Hematopoietic multipotent progenitor cell treated with erythropoietin and hydrocortisone succinate and interleukin-3 and kit ligand, for 6 days (in vitro differentiated cells): ENCODE measurements around the gene ACAA2.
A peak's percentile ranks its signal among the peaks of the same experiment; 100 is the strongest.
"Not testable (repeated sequence)": the region's sequence is repeated elsewhere in the genome, so short reads cannot be mapped to it uniquely, and the experiment has no call there.

Experiments
- DNase-seq: peaks from one replicate; pipeline ENCODE4 v3.0.0-alpha.2; 2015

Gene ACAA2

DNA sequence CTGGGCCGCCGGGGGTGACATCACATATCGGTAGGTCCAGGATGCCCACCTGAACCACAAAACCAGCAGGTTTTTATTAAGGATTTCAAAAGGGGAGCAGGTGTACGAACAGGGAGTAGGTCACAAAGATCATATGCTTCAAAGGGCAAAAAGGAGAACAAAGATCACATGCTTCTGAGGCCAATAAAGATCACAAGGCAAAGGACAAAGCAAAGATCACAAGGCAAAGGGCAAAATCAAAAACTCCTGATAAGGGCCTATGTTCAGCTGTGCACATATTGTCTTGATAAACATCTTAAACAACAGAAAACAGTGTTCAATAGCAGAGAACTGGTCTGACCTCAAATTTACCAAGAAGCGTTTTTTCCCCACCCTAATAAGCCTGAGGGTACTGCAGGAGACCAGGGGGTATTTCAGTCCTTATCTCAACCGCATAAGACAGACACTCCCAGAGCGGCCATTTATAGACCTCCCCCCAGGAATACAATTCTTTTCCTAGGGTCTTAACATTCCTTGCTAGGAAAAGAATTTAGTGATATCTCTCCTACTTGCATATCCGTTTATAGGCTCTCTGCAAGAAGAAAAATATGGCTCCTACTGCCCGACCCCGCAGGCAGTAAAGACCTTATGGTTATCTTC lies 4.7 kb downstream of the ACAA2 start:
- not testable (repeated sequence) for DNase-seq

DNA sequence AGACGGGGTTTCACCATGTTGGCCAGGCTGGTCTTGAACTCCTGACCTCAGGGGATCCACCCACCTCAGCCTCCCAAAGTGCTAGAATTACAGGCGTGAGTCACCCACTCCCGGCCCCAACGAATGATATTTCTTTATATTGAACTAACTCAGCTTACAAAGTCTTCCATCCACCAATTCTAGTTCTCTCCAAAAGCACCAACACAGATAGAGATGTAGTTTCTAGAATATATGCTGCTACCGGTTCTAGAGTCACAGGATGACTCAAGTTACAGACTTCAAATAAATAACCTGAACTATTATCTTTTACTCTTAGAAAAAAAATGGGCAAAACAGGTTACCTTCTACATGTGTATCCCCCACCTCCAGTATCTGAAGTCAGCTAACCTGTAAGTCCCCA lies 9.2 kb downstream of the ACAA2 start:
- DNase-seq: no peak

DNA sequence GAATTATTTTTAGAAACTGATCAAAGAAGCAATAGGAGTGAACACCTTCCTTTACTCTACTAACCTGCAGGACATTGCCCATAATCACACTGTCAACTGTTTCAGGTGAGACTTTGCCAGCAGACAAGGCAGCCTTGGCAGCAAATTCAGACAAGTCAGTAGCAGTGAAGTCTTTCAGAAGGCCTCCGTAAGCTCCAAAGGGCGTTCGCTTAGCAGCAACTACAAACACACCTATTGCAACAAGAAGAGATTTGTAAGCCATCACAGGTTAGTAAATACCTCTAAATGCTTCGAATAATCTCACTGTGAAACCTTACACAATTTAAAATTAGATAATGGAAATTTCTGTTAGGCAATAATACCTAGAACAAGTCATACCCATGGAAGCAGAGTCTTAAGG lies 10.7 kb downstream of the ACAA2 start:
- no peak for DNase-seq

DNA sequence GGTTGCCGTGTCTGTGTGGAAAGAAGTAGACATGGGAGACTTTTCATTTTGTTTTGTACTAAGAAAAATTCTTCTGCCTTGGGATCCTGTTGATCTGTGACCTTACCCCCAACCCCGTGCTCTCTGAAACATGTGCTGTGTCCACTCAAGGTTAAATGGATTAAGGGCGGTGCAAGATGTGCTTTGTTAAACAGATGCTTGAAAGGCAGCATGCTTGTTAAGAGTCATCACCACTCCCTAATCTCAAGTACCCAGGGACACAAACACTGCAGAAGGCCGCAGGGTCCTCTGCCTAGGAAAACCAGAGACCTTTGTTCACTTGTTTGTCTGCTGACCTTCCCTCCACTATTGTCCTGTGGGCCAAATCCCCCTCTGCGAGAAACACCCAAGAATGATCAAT lies 12.8 kb downstream of the ACAA2 start:
- not testable (repeated sequence) for DNase-seq

DNA sequence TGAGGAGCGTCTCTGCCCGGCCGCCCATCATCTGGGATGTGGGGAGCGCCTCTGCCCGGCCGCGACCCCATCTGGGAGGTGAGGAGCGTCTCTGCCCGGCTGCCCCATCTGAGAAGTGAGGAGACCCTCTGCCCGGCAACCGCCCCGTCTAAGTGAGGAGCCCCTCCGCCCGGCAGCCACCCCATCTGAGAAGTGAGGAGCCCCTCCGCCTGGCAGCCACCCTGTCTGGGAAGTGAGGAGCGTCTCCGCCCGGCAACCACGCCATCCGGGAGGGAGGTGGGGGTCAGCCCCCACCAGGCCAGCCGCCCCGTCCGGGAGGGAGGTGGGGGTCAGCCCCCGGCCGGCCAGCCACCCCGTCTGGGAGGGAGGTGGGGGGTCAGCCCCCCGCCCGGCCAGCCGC lies 13.5 kb downstream of the ACAA2 start:
- DNase-seq: not testable (repeated sequence)

DNA sequence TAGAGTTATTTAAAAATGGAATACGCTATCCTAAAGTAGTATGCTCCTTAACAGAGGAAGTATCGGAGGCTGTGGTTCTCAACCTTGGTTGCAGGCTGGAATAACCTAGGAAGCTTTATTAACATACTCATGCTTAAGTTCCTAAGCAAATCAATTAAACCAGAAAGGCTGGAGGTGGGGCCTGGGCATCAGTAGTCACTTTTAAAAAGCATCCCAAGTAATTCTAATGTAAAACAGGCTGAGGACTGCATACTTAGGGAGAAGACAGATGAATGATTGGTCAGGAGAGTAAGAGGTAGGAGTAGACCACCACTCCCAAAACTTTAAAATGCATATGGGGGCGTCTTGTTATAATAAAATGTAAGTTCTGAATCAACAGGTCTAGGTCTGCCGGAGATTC lies 15.3 kb downstream of the ACAA2 start:
- DNase-seq: no peak

DNA sequence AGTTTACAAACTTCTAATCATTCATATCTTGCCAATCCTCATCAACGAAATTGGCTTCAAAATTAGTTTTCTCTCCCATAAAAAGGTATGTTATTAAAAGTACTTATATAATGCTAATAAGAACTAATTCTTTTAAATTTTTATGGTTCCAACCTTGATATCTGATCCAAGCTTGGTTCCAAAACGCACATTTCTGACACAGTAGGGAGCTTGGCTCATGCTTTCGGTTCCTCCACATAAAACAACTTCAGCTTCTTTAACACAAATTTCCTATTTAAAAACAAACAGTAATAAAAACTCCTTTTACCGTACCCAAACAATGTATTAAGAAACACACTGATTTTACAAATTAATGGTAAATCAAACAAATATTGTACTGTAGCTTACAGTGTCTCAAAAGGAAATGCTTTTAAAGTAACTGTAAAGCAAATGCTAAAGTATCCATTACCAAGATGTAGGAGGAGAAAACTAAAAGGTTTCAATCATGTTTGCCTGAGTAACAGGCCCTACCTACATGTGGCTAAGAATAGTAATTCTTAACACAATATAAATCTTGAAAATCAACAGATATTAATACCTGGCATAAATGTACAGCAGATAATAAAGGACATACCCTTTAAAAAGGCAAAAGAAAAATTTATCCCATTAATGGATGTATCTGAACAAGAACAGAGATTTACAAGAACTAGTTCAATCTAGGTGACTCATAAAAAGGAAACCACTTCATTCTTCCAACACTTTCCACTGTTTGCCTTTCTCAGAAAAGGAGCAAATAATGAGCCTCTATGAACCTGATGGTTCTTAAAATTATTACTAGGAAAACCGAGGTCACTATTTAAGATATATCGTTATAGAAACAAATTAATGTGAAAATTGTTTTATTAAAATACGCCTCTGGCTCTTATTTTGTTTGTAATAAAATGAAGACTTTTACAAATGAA lies 17.5 kb downstream of the ACAA2 start:
- no peak for DNase-seq

DNA sequence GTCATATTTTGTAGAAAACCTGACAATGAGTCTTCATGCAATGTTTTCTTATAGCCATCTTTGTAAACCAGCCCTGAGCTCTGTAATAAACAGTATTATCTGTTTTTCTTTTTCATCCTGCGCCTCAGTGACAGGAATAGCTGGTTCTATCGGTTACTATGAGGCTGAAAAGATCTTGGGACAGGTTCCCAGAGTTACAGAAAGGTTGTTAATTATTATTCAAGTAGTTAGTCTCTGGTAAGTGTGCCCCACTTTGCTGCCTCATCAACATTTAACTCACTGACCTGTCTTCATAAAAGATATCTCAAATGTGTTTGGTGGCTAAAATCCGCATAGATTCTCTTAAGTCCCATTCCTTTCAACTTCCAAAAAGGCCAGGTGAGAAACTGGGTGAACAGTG lies 18.6 kb downstream of the ACAA2 start:
- DNase-seq: no peak

DNA sequence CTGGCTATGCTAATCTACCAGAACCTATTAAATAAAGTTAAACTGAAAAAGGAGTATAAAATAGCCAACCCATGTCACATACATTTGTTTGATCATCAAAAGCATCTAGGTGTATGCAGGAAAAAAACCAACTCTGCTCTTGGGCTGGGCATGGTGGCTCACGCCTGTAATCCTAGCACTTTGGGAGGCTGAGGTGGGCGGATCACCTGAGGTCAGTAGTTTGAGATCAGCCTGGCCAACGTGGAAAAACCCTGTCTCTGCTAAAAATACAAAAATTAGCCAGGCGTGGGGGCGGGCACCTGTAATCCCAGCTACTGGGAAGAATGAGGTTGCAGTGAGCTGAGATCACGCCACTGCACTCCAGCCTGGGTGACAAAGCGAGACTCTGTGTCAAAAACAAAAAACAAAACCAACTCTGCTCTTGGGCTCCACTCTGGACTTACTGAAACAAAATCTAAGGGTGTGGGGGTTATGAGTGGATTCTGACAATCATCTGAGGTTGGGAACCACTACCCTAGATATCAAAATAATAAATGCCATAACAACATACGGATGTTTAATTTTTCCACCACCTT lies 23.7 kb downstream of the ACAA2 start:
- not testable (repeated sequence) for DNase-seq

DNA sequence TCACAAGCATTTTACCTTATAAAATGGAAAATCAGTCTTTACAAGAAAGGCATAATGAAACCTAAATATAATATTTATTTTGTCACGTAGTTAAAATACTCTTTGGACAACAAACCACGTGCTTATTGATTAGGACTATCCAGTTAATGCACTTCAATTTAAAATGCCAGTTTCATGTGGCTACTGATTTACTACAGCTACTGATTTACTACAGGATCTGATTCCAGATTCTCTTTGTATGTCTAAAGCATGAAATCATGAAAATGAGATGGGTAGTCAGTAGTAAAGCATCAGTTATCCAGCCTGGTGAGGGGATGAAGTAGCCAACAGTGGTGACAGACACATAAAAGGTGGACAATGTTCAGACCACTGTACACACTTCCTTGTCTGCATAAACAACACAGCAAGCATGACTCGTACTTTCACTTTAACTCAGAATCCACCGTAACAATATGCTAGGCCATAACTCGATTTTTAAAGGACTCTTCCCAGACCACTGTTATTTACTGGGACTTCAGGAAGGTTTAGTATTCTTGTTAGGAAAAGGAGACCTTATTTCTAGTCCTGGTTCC lies 24.9 kb downstream of the ACAA2 start:
- DNase-seq: no peak

DNA sequence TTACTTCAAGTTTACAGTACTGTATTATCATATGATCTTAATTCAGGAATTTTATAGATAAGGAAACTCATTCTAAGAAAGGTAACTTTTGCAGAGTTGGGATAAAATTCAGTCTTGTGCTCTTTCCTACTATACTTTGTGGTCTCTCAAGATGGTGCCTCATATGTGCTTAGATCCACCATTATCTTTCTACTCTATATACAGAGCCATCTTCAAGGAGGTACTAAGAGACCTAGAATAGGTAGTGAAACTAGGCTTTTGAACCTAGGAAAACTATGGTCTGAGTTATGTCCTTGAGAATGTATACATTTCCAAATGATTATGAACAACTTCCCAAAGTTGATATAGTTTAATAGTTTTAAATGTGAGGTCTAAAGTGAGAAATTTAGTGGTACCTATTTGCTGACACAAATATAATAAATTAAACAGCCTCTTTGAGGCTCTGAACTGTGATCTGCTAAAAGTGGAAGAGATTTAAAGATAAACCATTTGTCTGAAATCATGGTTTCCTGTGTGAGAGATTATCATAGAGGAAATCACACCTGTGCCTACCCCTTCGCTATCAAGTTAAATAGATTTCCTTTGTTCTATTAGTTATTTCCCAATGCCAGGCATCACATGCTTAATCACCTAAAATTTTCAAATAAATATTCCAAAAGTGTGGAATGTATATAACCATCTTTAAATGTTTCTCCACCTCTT lies 27.2 kb downstream of the ACAA2 start:
- DNase-seq: no peak

DNA sequence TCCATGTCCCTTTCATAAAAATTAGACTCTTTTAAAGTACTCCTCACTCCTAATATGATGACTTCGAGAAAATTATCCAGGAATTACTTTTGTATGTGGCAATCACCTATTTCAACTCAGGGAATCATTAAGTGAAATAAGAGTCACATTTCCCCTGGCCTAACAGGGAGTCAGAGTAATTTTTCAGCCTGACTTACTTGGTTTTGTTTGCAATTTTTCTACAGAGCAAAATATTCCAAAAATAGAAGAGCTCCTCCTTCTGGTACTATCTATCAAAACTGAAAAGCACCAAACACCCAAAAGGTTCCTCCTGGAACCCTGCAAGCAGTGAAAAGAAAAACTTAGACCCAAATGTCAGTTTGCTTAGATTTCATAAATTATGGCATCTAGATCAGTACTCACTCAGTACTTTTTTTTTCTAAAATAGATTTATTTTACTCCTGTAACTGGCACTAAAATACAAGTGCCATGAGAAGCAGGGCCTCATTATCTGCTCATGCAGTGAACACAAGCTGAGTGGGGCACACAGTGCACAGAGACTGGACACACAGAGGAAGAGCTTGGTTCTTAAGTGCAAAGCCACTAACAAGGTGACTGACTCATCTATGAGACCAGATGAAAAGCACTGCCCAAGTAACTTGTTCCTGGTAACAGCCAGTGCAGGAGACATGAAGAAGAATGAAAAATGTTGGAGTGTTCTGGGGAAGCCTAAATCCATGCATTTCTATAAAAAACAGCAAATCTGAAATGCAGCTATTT lies 28.7 kb downstream of the ACAA2 start:
- no peak for DNase-seq

DNA sequence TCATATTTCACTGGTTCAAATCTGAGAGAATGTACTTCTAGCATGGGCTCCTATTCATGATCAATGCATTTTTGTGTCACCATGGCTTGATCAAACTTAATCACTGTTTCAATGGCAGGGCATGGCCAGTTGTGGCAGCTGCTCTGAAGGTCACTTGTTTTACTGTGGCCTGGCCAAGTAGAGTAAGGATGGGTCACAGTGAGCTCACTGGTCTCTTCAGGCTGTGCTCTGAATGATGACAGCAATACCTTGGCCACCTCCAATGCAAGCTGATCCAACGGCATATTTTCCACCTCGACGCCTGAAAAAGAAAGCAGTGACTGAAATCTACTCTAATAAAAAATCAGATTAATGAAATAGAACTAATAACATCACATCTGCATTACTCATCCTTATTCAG lies 29.7 kb downstream of the ACAA2 start:
- DNase-seq: not testable (repeated sequence)

DNA sequence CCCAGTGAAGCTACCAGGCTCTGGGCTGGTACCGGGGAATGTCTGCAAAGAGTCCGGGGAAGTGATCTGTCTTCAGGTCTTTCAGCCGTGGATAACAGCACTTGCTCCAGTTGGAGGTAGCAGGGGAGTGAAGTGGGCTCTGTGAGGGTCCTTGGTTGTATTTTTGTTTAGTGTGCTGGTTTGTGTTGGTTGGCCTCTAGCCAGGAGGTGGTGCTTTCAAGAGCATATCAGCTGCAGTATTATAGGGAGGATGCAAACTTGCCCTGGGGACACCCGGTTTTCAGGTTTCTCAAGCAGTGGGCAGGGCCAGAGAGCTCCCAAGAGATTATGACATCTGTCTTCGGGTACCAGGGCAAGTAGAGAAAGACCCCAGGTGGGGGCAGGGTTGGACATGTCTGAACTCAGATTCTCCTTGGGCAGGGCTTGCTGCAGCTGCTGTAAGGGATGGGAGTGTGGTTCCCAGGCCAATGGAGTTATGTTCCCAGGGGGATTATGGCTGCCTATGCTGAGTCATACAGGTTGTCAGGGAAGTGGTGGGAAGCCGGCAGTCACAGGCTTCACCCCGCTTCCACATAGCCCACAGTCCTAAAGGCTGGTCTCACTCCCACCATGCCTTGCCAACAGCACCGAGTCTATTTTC lies 34.4 kb downstream of the ACAA2 start:
- no peak for DNase-seq

DNA sequence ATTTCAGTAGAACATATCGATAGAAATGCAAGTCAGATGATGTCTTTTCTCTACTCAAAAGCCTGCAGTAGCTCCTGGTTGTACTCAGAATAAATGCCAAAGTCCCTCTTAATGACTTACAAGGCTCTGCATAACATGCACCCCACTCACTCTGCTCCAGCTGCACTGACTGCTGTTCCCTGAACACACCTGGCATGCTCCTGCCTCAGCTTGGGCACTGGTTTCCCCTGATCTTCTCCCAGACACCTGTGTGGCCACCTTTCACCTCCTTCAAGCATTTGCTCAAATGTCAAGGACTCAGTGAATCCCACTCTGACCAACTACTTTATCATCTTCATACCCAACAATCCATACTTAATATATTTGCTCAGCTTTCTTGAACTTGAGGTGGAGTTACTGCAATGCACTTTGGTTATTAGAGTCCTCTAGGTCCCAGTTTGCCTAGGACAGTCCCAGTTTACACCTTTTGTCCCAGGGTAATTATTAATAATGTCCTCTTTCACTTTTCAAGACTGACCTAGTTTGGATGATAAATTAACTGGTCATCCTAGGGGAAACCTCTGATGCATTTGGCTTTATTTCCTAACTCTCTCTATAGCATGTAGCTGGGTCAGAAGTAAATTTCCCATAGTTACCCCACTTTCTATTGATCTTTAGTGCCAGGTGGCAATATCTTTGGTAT lies 44.1 kb downstream of the ACAA2 start:
- DNase-seq: no peak

DNA sequence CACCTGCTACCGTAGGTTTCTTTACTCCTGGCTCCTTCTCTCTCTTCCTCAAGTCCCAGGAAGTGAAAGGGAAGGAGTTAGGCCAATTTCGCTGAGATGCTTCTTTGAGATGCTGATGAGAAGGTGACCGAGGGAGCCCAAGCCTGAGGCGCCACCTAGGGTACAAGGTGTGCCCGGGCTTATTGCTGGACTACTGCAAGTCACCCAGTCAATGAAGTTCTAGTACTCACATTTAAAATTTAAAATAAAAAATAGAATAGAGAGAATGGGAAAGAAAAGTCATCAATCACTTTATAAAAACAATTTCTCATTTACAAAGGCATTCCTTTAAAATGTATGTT lies 45.3 kb downstream of the ACAA2 start:
- peak; percentile 36 for DNase-seq

DNA sequence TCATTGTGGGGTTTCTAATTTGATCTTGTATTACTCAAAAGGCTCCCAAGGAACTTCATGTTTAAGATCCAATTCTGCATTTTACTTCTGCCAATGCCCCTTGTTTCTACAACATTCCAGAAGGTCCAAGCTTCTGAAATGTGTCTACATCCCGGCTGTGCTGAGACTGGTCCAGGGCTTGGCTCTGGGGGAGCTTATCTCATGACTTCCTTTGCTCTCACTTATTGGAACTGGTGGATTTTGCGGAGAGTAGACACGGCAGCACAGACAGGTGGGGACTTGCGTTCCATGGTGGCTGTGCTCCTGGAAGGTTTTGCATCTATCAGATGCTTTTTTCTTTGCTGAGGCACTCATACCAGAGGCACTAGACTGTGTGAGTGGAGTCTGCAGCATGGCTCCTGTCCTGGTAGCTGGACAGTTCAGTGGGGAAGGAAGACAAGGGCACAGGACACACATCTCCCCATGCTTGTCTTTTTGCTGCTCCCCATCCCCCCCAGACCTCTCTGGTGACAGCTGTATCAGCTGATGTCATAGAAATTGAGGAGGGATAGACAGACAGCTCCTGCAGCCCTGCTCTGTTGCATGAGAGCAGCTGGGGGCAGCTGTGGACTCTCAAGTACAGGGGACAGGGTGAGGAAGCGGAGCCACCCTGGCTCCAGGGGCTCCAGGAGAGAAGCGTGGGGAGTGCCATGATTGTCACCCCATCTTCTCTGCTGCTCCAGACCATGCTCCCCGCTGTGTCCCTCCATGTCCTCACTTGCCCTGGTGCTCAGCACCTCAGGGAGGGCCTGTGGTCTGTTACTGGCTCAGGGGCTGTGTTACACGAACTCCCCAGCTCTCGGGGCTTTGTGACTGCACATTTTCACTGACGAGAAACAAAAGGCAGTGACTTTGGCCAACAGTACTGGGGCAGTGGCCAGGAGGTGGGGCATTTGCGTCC lies 46.0 kb downstream of the ACAA2 start:
- no peak for DNase-seq

DNA sequence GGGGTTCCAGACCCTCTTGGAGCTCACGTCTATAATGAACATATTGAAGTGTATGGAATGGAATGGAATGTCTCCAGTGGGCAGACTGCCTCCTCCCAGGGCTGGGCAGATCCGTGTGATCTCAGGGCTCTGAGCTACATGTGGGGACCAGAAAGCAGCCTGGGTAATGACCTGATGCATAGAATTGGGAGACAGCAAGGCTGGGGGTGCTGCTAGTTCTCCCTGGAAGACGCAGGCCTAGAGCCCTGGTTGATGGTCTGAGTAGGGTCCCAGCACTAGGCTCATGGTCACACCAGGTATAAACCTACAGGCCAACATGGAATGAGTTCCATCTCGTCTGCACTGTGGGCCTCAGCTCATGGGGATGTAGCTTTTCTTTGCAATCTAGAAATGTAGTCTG lies 46.7 kb downstream of the ACAA2 start:
- DNase-seq: no peak

DNA sequence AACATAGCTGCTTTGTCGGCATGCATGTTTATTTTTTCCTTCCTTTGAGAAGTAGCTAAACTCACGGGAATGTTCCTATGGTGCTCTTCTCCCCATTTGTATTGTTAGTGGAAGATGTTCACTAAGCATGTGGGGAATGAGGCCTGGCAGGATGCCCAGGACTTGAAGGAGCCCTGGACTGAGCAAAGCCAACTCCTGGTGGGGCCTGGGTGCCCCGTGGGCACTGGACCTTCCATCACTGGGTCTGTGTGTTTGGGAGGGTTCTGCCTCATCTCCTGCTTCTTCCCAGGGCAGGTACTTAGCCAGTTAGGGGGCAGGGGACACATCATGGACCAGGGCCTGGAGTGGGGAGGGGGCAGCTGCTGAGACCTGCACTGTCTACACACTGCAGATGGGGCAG lies 49.3 kb downstream of the ACAA2 start:
- no peak for DNase-seq

DNA sequence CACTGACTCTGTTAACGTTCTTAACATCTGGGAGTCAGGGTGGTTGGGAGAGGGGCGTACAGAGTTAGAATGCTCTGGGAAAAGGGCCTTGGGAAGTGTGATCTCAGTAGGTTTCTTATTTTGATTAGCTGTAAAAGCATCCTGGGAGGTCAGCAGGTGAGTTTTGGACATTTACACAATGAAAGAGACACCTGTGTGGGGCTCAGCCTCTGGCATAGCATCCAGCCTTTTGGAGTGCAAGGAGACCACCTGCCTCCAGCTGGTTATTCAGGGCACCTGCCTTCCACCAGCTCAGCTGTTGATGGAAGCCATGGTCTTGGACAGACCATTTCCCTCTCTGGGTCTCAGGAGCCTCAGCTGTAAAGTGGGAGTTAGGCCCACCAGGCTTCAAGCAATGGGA lies 49.7 kb downstream of the ACAA2 start:
- no peak for DNase-seq
